ENCODE results near the gene SERGEF.

SERGEF gene

DNA sequence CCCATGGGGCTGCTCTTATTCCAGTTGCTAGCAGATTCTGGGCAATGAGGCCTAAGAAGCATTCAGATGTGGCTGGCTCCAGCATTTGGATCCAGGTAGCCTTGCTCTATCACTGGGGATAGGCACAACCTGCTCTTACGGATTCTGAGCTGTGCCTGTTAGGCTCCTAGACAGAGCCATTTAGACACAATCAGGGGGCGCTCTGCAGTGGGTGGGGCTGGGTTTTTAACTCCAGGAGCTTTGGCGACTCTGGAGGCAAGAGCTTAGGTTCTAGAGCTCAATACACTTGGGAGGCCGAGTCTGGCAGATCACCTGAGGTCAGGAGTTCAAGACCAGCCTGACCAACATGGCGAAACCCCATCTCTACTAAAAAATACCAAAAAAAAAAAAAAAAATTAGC lies 246.3 kb downstream of the SERGEF start:
- no peak for DNase-seq

DNA sequence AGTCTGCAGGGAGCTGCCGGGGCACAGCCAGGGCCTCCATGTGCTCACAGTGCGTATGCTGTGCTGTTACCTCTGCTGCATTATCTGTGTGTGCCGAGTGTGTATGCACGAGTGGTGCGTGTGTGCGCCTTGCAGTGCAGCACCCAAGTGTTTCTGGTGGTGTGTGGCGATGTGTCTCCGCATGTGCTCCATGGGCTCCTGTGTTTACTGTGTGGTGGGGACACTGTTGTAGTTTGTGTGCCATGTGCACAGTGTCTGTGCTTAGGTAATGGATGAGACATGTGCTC lies 246.8 kb downstream of the SERGEF start:
- no peak for DNase-seq

DNA sequence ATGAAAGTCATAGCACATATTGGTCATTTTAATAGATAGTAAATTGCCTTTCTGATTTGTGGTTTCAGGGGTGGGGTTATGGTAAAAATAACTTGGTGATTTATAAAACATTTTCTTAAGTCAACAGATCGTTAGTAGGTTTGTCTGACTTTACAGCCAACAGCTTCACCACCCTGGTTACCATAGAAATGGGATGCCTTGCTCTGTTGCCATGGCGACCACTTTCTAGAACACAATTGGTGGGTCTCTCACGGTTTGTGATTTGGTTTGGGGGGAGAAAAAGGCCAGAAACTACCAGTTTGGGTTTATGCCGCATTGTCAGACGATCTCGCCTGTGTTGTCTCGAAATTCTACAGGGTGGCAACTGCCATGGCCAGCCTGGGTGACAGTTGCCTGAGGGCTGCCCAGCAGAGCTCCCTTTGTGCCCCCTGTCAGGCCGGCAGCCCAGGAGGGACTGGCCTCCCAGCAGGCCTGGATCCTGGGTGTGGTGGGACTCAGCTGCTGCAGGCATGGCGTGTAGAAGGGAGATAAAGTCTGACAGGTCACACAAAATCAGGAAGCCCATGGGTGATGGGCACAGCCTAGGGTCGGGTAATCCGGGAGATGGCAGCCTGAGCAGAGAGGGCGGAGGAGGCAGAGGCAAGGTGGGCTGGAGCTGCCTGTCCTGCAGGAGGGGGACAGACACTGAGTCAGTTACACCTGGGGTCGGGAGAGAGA lies 247.3 kb downstream of the SERGEF start:
- no peak for DNase-seq

DNA sequence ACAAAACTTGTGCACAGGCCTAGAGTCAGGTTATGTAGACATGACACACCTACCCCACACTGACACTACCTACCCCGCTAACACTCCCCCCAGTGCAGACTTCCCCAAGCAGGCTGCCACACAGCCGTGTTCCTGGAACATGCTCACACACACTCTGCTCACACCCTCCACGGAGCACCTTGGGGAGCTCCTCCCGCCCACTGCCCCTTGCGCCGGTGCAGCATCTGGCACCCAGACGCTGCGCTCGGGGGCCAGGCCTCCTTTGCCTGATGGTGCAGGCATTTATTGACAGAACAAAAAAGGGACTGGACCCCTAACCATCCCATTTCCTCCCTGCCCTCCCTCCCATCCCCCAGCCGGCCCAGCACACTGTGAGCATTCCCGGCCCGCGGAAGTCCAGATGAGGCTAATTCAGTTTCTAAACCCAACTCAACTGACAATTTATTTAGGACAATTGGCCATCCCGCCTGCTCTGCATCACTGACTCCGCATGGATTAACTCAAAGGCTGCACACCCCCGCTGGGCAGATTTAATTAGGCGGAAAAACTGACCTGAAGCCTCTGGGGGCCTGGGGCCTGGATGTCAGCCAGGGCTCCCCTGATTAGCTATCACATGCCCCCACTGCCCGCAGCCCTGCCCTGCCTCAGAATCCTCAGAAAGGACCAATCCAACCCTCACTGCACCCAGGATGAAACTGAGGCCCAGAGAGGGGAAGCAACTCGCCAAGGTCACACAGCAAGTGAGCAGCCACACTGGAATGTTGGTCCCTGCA lies 248.2 kb downstream of the SERGEF start:
- no peak for DNase-seq

DNA sequence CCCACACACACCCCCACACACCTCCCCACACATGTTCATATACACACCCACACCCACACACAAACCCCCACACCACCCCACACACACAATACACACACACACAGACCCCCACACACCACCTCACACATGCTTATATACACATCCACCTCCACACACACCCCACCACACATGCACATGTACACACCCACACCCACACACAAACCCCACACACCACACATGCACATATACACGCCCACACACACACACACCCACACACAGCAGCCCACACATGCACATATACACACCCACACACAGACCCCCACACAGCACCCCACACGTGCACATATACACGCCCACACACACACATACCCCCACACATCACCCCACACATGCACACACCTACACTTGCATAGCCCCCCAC lies 249.1 kb downstream of the SERGEF start:
- no peak for DNase-seq

DNA sequence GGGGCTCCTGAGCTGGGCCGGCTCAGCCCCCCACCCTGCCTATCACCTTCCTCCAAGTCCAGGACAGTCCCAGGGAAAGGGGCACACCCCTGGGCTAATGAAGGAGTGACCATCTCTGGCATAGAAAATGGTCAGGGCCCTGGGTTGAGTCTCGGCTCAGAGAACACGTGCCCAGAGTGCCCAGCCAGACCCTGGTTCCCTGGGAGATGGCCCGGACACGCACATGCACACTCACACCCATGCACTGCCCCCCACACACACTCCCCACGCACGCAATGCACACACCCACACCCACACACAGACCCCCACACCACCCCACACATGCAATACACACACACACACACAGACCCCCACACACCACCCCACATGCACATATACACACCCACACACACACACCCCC lies 249.6 kb downstream of the SERGEF start:
- no peak for DNase-seq

DNA sequence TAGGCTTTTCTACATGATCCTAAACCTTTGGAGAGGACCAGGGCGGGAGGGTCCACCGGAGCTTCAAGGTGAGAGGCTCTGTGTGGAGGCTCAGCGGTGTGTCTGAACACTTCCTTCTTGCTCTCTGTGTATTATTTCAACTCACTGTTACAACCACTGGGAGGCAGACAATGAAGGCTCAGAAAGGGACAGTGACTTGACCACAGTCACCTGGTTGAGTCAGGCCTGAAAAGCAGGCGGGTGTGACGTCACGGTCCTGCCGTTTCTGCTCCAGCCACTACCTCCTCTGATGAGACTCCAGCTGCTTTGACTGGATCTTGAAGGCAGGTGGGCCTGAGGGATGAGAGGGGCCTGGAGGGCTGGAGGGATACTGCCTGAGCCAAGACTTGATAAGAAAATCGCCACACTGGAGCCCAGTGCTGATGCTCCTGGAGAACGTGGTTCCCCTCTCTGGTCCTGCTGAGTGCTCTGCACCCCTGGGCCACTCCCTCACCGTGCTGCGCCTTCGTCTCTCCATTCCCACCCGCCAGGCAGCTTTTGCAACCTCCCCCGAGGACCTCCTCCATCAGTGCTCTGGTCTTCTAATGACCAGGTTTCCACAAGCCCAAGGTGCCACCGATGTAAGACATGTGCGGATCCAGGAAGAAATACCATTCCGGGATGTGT lies 250.4 kb downstream of the SERGEF start:
- no peak for DNase-seq

DNA sequence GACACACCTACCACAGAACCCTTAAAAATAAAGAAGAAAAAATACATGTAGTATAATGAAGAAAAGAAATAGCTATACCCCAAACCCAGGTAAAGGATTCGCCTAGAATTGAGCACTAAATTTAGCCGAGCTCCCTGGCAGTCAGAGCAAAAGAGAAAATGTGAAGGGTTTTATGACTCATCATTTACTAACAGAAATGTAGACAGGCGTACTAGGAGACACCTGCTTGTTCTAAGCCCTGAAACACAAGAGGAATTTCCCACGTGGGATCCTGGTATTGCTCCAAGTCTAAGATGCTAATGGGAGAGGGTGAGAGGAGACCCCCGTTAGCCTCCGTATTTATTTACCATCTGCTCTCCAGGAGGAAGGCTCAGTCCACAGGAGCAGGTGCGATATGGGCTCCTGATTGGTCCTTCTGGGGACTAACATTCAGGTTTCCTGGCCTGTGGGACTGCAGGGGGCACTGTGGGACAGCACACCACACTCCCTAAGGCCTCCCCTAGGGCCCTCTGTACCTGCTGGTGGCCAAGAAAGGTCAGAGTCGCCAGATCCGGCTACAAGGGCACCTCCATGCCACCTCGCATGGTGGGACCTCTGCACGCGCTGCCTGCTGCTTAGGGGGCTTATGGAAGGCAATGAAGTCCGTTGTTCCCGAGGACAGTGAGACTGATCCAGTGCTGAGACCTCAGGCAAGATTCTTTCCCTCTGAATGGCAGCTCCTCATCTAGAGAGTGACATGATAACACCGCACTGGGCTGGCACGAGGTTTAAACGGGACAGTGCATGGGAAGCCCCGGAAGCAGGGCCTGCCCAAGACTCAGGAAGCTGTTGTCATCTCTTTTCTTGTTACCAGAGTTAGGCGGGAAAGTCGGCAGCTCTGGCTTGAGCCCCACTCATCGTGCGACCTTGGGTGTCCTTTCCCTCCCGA lies 252.5 kb downstream of the SERGEF start:
- DNase-seq: no peak

DNA sequence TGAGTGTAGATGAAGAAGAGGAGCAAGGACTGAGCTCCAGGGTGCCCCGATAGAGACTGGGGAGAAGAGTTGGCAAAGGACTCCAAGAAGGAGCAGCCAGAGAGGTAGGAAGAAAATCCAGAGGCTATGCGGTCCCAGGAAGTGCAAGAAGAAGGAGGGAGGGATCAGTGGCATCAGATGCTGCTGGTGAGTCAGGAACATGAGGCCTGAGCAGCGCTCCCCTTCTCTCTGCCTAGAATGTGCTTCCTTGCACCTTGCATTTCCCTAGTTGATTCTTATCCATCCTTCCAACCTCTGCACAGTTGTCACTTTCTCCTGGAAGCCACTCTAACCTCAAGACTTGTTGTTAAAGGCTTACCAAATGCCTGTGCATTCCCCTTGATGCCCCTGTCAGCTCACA lies 257.0 kb downstream of the SERGEF start:
- no peak for DNase-seq

DNA sequence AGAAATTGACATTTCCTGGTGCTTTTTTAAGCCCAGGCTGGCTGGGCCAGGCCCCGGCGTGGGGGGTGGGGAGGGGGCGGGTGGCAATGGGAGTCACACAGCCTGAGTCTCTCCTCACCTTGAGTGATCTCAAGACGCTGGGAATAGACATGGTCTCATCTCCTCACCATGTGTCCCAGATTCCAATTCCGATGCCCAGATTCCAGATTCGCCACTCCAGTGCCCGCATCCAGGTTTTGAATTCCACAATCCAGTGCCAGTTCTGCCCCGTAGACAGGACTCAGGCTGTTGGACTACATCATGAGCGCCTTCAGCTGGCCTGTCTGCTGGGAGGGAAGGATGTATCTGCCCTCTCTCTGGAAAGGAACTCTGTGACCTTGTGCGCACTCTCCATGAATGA lies 259.2 kb downstream of the SERGEF start:
- no peak for DNase-seq

DNA sequence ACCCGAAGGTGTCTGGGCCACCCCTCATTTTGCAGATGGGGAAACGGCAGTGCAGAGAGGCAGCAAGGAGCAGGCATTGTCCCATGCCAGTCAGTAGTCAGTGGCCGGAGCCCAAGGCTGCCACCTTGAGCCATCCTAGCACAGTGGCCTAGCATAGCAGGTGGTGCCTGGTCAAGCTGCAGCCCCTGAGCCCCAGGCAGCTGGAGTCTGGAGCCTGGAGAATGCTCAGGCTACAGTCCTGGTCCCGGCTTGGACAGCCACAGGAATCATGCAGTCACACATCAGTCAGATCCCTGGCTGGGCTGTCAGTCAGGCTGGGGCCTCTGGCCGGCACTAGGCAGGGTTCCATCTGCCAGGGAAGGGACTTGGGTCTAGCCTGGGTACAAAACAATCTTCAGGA lies 259.7 kb downstream of the SERGEF start:
- DNase-seq: no peak

DNA sequence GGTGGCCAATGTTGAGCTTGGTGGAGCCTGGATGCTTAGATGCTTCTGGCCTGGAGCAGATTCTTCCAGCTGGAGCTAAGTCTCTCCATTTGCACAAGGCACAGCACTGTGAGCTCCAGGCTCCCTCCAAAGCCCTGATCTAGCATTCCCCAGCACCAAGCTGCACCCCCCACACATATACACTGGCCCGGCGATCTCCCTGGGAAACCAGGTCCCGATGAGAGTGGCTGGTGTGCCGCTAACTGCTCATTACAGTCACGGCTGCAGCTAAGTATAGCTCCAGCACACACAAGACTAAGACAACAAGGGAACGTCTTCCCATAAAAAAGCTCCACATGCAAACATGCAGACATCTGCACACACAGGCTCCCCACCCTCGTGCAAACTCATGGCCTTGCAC lies 260.7 kb downstream of the SERGEF start:
- DNase-seq: no peak

DNA sequence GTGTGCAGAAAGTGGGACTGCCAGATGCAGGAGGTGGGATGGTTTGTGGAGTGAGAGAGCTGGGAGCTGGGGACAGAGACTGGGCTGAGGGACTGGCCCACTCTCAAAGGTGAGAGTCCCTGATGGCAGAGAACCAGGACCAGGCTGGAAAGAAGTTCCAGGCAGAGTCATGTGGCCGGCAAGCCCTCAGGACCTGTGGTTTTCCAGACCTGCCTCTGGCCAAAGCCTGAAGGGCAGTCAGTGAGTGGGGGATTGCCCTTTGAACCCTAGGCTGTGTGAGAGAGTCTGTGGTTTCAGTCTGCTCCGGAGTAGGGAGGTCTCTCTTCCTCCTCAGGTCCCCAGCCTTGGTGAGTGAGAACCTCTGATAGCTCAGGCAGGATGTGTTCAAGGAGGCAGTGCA lies 261.3 kb downstream of the SERGEF start:
- DNase-seq: no peak

DNA sequence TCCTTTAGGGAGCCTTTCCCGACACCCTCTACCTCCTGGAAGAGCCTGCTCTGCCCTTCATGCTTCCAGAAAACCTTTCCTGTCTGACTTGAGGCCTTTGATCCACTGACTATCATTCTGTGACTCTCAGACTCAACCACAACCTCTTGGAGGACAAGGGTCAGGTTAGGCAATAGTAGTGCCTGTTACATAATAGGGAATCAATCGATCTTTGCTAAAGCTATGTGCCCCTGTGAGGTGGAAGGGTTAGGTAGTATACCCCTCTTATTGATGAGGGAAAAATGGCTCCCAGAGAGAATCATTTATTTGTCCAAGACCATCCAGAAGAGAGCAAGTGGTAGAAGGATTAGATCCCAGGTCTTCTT lies 262.1 kb downstream of the SERGEF start:
- DNase-seq: no peak

DNA sequence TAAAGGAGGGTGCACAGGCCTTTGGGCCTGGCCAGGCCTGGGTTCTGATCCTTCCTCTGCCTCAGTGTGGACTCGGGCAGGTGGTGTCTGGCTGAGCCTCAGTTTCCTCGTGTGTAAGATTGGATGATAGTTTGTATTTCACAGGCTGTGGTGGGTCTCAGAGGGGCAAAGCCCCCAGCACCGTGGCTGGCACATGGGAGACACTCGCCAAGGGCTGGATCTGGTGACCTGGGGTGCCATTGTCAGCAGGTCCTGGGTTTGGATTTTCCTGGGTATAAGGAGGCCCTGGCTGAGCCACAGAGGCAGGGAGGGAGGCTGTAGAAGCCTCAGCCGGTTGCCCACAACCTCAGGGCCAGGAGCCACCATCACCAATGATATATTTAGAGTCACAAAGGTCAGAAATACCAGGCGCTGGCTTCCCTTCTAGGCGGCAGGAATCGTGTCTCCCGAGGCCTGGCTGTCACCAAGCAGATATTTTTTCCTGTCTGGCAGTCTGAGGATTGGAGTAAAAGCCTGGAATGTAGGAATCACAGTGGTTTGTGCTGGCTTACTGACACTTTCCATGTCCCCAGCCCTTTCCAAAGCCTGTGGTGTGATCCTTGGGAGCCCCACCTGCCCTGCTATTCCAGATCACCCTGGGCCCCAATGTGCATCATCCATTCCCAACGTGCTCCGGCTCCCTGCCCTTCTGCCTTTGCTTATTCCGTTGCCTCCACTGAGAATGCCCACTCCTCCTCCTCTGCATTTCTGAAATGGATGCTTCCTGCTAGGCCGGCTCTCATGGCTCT lies 262.6 kb downstream of the SERGEF start:
- DNase-seq: peak; percentile 45

DNA sequence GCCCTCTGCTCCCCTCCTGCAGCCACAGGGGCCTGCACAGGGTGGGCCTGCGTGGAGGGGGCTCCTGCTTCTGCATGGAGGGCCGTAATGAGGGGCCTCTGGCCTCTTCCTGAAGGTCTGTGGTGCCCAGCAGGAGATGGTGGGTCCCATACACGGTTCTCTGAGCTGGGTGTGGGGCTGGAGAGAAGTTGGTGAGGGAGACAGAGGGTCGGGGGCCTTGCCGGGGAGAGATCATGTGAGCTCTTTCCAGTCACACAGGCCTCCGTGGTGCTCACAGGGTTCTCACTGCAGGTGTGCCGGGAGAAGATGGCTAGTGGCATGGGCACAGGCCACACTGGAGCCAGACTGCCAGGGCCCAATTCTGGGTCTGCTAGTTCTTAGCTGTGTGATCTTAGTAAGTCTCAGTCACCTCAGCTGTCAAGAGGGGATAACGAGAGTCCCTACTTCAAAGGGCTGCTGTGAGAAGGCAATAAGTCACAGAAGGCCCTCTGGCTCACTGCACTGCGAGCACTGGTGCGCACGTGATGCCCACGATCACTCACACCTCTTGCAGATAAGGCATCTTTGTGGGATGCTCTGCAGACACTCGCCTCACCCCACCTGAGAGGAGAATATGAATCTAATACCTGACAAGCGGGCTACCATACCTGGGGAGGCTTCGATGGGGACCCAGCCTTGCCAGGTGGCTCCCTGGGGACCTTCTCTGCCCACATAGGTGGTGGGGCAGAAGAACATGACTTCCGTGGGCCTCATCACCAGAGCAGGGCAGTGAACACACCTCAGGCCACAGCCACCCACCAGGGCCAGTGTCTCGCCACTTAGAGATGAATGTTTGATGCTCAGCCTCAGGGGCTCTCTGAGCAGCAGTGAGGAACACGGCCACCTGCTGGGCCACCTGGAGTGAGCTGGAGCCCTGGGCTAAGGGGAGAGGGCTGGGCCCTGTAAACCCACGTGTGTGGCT lies 263.8 kb downstream of the SERGEF start:
- peak; percentile 61 for DNase-seq

DNA sequence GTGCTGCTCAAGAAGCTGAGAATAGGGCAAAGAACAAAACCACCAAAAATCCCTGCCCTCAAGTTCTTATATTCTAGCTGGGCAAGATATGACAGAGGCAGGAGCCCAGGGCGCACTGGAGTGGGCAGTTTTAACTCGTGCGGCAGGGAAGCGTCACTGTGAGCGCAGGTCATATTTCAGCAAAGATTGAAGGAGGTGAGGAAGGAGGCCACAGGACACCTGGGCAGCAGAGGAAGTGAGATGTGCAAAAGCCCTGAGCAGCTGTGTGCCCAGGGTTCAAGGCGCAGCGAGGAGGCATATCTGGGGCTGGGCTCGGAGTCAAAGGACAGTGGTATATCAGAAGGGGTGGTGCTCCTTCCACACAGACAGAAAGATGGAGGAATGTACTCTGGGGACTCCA lies 264.8 kb downstream of the SERGEF start:
- DNase-seq: peak; percentile 14

DNA sequence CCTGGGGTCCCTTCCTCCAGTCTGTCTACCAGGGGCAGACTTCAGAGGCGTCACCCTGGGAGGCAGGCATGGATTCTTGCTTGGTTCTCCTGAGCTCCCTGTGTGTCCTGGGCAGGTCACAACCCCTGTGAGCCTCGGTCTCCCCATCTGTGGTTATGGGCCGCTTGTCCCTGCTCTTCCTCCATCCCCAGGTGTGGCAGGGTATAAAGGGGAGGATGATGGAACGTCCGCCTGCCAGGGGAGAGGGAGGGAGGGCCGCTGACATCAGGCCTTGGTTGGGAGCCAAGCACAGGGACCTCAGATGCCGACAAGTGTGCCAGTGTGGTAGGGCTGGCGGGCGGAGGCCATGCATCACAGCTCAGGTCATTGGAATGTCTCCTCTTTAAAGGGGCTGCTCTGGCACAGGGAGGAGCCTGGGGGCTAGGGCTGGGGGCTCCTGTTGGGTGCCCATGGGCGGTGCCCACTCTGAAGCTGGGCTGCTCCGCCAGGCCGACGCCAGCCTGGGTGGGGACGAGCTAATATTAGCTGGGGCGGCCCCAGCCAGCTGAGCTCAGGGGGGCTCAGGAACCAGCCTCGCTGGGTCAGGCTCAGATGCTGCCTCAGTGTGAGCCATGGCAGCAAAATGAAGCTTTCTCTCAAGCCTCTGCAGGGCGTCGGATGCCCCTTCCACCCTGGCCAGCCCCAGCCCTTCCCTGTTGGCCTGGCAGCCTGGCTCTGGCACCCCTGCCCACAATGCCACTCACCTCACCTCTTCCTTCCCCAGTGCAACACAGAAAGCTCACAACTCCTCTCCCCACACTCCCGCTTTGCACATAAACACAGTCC lies 265.5 kb downstream of the SERGEF start:
- DNase-seq: peak; percentile 27

DNA sequence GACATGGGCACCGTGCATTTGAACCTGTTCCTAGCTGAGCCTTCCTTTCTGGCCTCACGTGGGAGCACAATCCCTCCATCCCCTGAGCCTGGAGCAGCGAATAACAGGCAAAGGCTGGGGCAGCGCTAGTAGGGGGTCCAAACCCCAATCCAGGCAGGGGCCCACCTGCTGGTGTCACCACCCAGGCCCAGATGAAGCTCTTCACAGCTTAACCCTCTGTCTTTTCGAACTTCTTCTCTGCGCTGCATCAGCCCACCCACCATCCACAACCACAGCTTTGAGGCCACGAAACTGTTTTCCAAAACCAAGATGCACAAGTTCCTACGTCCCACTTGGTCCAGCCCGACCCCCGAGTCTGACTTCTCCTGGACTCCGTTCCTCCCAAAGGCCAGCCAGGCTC lies 266.8 kb downstream of the SERGEF start:
- peak; percentile 37 for DNase-seq

Data from activated effector memory CD4-positive, alpha-beta T cell treated with anti-CD3 and anti-CD28 coated beads, Interleukin-2, amount 50 U/mL, for 16 hours (primary cell).